ENCODE data around the gene AP4M1. TPM values are rescaled to one million over a fixed set of nuclear protein-coding genes. Genes with fewer than 3 reads are reported as not detected.

AP4M1 gene
- total and polyA plus RNA-seq, 10 of the 15 experiments (the other 5 are each of a cell fraction or from before 2014, with no cell fraction given) = 0.77 to 16.1 (median 13.0) TPM

DNA sequence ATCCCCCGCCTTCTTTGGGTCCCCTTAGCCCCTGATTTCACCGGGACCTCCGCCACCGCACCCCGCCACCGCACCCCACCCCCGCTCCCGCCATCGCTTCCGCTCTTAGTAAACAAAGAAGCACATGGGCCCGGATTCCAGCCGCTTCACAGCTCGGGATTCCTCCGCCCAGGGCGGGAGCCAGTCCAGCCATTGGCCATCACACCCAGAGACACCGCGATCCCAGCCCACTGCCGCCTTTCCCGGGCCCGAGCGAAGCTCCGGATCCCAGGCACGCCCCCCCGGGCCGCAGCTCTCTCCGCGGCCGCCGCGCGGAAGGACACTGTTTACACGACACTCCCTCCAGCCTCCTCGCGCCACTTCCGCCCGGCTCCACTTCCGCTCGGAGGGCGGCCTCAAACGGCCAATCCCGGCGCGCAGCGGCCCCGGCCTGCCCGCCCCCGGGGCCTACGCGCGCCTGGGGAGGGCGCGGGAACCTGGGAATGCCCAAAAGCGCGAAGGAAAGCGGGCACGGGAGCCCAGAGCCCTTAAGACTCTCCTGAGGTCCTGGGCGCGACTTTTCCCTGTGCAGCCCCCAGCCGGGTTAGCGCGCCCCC lies 925 bp upstream of the AP4M1 start (continued):
- TF ChIP-seq, protein P1, sequence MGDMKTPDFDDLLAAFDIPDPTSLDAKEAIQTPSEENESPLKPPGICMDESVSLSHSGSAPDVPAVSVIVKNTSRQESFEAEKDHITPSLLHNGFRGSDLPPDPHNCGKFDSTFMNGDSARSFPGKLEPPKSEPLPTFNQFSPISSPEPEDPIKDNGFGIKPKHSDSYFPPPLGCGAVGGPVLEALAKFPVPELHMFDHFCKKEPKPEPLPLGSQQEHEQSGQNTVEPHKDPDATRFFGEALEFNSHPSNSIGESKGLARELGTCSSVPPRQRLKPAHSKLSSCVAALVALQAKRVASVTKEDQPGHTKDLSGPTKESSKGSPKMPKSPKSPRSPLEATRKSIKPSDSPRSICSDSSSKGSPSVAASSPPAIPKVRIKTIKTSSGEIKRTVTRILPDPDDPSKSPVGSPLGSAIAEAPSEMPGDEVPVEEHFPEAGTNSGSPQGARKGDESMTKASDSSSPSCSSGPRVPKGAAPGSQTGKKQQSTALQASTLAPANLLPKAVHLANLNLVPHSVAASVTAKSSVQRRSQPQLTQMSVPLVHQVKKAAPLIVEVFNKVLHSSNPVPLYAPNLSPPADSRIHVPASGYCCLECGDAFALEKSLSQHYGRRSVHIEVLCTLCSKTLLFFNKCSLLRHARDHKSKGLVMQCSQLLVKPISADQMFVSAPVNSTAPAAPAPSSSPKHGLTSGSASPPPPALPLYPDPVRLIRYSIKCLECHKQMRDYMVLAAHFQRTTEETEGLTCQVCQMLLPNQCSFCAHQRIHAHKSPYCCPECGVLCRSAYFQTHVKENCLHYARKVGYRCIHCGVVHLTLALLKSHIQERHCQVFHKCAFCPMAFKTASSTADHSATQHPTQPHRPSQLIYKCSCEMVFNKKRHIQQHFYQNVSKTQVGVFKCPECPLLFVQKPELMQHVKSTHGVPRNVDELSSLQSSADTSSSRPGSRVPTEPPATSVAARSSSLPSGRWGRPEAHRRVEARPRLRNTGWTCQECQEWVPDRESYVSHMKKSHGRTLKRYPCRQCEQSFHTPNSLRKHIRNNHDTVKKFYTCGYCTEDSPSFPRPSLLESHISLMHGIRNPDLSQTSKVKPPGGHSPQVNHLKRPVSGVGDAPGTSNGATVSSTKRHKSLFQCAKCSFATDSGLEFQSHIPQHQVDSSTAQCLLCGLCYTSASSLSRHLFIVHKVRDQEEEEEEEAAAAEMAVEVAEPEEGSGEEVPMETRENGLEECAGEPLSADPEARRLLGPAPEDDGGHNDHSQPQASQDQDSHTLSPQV (IDR thresholded peaks at IDR 0.05) = no peak
- TF ChIP-seq BRCA1 (IDR thresholded peaks at IDR 0.05; ENCODE audit: low read depth, low read length) = no peak
- no peak for TF ChIP-seq NFIC (IDR thresholded peaks at IDR 0.05; ENCODE audit: low read depth, low read length)
- peak; percentile 71; the same call in 1 of the 2 replicates for TF ChIP-seq YY1 (IDR thresholded peaks at IDR 0.05; ENCODE audit: low read depth, low read length)
- TF ChIP-seq MTA3 (IDR thresholded peaks at IDR 0.05; ENCODE audit: borderline replicate concordance, low read length) = no peak
- TF ChIP-seq IKZF1 (conservative IDR thresholded peaks at IDR 0.05) = peak; percentile 94
- TF ChIP-seq, protein P2, sequence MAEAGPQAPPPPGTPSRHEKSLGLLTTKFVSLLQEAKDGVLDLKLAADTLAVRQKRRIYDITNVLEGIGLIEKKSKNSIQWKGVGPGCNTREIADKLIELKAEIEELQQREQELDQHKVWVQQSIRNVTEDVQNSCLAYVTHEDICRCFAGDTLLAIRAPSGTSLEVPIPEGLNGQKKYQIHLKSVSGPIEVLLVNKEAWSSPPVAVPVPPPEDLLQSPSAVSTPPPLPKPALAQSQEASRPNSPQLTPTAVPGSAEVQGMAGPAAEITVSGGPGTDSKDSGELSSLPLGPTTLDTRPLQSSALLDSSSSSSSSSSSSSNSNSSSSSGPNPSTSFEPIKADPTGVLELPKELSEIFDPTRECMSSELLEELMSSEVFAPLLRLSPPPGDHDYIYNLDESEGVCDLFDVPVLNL (IDR thresholded peaks at IDR 0.05; ENCODE audit: low read depth, low read length) = peak; percentile 76
- TF ChIP-seq BHLHE40 (IDR thresholded peaks at IDR 0.05; ENCODE audit: borderline replicate concordance in 1 of 2, low read depth in 2 of 2, low read length in 1 of 2) = peak; percentile 38 to 84; a peak in 3 of 4 replicates
- no peak for TF ChIP-seq RAD21 (IDR thresholded peaks at IDR 0.05; ENCODE audit: insufficient read depth, low read depth, low read length)
- no peak for TF ChIP-seq MYB (IDR thresholded peaks at IDR 0.05; ENCODE audit: borderline replicate concordance, low read depth, low read length)
- TF ChIP-seq, protein P3, sequence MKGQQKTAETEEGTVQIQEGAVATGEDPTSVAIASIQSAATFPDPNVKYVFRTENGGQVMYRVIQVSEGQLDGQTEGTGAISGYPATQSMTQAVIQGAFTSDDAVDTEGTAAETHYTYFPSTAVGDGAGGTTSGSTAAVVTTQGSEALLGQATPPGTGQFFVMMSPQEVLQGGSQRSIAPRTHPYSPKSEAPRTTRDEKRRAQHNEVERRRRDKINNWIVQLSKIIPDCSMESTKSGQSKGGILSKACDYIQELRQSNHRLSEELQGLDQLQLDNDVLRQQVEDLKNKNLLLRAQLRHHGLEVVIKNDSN (IDR thresholded peaks at IDR 0.05; ENCODE audit: borderline replicate concordance, extremely low read length, insufficient read depth, low read depth, low read length) = no peak
- TF ChIP-seq, protein P4, sequence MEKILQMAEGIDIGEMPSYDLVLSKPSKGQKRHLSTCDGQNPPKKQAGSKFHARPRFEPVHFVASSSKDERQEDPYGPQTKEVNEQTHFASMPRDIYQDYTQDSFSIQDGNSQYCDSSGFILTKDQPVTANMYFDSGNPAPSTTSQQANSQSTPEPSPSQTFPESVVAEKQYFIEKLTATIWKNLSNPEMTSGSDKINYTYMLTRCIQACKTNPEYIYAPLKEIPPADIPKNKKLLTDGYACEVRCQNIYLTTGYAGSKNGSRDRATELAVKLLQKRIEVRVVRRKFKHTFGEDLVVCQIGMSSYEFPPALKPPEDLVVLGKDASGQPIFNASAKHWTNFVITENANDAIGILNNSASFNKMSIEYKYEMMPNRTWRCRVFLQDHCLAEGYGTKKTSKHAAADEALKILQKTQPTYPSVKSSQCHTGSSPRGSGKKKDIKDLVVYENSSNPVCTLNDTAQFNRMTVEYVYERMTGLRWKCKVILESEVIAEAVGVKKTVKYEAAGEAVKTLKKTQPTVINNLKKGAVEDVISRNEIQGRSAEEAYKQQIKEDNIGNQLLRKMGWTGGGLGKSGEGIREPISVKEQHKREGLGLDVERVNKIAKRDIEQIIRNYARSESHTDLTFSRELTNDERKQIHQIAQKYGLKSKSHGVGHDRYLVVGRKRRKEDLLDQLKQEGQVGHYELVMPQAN (conservative IDR thresholded peaks at IDR 0.05) = peak; percentile 100
- TF ChIP-seq, protein P5, sequence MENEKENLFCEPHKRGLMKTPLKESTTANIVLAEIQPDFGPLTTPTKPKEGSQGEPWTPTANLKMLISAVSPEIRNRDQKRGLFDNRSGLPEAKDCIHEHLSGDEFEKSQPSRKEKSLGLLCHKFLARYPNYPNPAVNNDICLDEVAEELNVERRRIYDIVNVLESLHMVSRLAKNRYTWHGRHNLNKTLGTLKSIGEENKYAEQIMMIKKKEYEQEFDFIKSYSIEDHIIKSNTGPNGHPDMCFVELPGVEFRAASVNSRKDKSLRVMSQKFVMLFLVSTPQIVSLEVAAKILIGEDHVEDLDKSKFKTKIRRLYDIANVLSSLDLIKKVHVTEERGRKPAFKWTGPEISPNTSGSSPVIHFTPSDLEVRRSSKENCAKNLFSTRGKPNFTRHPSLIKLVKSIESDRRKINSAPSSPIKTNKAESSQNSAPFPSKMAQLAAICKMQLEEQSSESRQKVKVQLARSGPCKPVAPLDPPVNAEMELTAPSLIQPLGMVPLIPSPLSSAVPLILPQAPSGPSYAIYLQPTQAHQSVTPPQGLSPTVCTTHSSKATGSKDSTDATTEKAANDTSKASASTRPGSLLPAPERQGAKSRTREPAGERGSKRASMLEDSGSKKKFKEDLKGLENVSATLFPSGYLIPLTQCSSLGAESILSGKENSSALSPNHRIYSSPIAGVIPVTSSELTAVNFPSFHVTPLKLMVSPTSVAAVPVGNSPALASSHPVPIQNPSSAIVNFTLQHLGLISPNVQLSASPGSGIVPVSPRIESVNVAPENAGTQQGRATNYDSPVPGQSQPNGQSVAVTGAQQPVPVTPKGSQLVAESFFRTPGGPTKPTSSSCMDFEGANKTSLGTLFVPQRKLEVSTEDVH (IDR thresholded peaks at IDR 0.05; ENCODE audit: low read depth, partially characterized antibody) = peak; percentile 94
- no peak for TF ChIP-seq SMC3 (IDR thresholded peaks at IDR 0.05; ENCODE audit: borderline replicate concordance, low read length)
- TF ChIP-seq ZNF384 (IDR thresholded peaks at IDR 0.05; ENCODE audit: borderline replicate concordance, low read depth, low read length) = no peak
- TF ChIP-seq SIX5 (IDR thresholded peaks at IDR 0.05; ENCODE audit: low read depth, low read length, severe bottlenecking) = no peak
- TF ChIP-seq TARDBP (IDR thresholded peaks at IDR 0.05; ENCODE audit: borderline replicate concordance) = no peak
- no peak for TF ChIP-seq SUZ12 (IDR thresholded peaks at IDR 0.05; ENCODE audit: unreplicated experiment)
